H1 (cell line): ENCODE data around the gene ACTA2. TPM values are rescaled to one million over a fixed set of nuclear protein-coding genes. Genes with fewer than 3 reads are reported as not detected.

ENCODE experiments used
- CBX8 ChIP-seq: fragments of 300-800, 300-1000 bp; sonication (generic); IDR thresholded peaks from 2 replicates; pipeline ENCODE4 v1.7.1; 2016; ENCODE audit warnings: low read depth, low read length, borderline replicate concordance
- EZH2 ChIP-seq: fragments of 200-600 bp; sonication (generic); IDR thresholded peaks from 2 replicates; pipeline ENCODE4 v1.7.1; 2012; ENCODE audit warnings: low read depth, mild to moderate bottlenecking, moderate library complexity, low read length, inconsistent platforms; ENCODE audit not compliant: severe bottlenecking
- HDAC2 ChIP-seq, 2 experiments: fragments of 300-600 bp in 1 of 2; sonication (generic) in 1 of 2; IDR thresholded peaks; 2 replicates each; pipeline ENCODE4 v1.6.1; 2011 to 2012; ENCODE audit warnings: low read depth in 2 of 2, low read length in 2 of 2, mild to moderate bottlenecking in 2 of 2, moderate library complexity in 2 of 2, borderline replicate concordance in 1 of 2, inconsistent platforms in 1 of 2
- KDM5A ChIP-seq: fragments of 200-600 bp; IDR thresholded peaks from 2 replicates; pipeline ENCODE4 v1.7.1; 2012; ENCODE audit warnings: mild to moderate bottlenecking, low read length, inconsistent platforms, mixed read lengths
- POU5F1 ChIP-seq: IDR thresholded peaks from 2 replicates; pipeline ENCODE4 v1.6.1; 2011; ENCODE audit warnings: low read depth, mild to moderate bottlenecking, low read length, moderate library complexity
- SP2 ChIP-seq: IDR thresholded peaks from 2 replicates; pipeline ENCODE4 v1.6.1; 2012; ENCODE audit warnings: mild to moderate bottlenecking, low read length, inconsistent platforms
- polyA plus RNA-seq, 7 experiments: library from polyadenylated mRNA; depleted of rRNA in 3 of 7; stranded (reverse) in 5 of 7; unstranded in 2 of 7; fragments of >200 nt in 5 of 7; fragments of 200-250 nt in 2 of 7; gene quantifications; 1 replicate in 5 of 7; 2 replicates in 1 of 7; 4 replicates in 1 of 7; pipeline versions ENCODE4 v1.2.1 to v1.2.3, GENCODE V29; 2011 to 2013; ENCODE audit warnings: missing spikeins in 2 of 7, mixed read lengths in 2 of 7
- total RNA-seq: library from RNA; stranded (reverse); fragmentation: NEBNext Ultra II Directional; extraction: Animal tissue kit (Norgen Biotek cat#: 25700); gene quantifications from 2 replicates; pipeline ENCODE4 v1.2.1, GENCODE V29; 2021
- TF ChIP-seq, protein P1 (sequence below): fragments of 300-600 bp; sonication (generic); IDR thresholded peaks from 2 replicates; pipeline ENCODE4 v1.7.1; 2012; ENCODE audit warnings: low read length, moderate library complexity, mild to moderate bottlenecking, inconsistent platforms; ENCODE audit not compliant: insufficient replicate concordance

ACTA2 gene
- total and polyA plus RNA-seq, 2 of the 8 experiments (the other 6 are each of a cell fraction or from before 2014, with no cell fraction given), result 3.5 to 8.9 TPM

DNA sequence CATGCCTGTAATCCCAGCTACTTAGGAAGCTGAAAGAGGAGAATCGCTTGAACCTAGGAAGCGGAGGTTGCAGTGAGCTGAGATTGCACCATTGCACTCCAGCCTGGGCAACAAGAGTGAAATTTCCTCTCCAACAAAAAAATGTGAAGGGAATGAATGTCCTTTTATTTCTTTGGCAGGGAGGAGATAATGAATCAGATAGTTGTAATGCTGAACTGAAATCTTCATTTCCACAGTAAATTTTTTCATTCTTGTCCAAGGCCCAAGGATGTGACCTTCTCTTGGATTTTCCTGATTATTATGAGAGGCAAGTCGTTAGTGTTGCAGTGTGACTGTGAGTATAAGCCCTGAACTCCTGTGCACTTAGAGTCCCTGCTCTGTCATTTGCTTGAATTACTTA, 59.0 kb downstream of the ACTA2 start (continued):
- TF ChIP-seq, protein P1, sequence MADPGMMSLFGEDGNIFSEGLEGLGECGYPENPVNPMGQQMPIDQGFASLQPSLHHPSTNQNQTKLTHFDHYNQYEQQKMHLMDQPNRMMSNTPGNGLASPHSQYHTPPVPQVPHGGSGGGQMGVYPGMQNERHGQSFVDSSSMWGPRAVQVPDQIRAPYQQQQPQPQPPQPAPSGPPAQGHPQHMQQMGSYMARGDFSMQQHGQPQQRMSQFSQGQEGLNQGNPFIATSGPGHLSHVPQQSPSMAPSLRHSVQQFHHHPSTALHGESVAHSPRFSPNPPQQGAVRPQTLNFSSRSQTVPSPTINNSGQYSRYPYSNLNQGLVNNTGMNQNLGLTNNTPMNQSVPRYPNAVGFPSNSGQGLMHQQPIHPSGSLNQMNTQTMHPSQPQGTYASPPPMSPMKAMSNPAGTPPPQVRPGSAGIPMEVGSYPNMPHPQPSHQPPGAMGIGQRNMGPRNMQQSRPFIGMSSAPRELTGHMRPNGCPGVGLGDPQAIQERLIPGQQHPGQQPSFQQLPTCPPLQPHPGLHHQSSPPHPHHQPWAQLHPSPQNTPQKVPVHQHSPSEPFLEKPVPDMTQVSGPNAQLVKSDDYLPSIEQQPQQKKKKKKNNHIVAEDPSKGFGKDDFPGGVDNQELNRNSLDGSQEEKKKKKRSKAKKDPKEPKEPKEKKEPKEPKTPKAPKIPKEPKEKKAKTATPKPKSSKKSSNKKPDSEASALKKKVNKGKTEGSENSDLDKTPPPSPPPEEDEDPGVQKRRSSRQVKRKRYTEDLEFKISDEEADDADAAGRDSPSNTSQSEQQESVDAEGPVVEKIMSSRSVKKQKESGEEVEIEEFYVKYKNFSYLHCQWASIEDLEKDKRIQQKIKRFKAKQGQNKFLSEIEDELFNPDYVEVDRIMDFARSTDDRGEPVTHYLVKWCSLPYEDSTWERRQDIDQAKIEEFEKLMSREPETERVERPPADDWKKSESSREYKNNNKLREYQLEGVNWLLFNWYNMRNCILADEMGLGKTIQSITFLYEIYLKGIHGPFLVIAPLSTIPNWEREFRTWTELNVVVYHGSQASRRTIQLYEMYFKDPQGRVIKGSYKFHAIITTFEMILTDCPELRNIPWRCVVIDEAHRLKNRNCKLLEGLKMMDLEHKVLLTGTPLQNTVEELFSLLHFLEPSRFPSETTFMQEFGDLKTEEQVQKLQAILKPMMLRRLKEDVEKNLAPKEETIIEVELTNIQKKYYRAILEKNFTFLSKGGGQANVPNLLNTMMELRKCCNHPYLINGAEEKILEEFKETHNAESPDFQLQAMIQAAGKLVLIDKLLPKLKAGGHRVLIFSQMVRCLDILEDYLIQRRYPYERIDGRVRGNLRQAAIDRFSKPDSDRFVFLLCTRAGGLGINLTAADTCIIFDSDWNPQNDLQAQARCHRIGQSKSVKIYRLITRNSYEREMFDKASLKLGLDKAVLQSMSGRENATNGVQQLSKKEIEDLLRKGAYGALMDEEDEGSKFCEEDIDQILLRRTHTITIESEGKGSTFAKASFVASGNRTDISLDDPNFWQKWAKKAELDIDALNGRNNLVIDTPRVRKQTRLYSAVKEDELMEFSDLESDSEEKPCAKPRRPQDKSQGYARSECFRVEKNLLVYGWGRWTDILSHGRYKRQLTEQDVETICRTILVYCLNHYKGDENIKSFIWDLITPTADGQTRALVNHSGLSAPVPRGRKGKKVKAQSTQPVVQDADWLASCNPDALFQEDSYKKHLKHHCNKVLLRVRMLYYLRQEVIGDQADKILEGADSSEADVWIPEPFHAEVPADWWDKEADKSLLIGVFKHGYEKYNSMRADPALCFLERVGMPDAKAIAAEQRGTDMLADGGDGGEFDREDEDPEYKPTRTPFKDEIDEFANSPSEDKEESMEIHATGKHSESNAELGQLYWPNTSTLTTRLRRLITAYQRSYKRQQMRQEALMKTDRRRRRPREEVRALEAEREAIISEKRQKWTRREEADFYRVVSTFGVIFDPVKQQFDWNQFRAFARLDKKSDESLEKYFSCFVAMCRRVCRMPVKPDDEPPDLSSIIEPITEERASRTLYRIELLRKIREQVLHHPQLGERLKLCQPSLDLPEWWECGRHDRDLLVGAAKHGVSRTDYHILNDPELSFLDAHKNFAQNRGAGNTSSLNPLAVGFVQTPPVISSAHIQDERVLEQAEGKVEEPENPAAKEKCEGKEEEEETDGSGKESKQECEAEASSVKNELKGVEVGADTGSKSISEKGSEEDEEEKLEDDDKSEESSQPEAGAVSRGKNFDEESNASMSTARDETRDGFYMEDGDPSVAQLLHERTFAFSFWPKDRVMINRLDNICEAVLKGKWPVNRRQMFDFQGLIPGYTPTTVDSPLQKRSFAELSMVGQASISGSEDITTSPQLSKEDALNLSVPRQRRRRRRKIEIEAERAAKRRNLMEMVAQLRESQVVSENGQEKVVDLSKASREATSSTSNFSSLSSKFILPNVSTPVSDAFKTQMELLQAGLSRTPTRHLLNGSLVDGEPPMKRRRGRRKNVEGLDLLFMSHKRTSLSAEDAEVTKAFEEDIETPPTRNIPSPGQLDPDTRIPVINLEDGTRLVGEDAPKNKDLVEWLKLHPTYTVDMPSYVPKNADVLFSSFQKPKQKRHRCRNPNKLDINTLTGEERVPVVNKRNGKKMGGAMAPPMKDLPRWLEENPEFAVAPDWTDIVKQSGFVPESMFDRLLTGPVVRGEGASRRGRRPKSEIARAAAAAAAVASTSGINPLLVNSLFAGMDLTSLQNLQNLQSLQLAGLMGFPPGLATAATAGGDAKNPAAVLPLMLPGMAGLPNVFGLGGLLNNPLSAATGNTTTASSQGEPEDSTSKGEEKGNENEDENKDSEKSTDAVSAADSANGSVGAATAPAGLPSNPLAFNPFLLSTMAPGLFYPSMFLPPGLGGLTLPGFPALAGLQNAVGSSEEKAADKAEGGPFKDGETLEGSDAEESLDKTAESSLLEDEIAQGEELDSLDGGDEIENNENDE, result no peak
- TF ChIP-seq CBX8, result no peak
- no peak for TF ChIP-seq HDAC2 (IDR thresholded peaks at IDR 0.05; ENCODE audit: borderline replicate concordance in 1 of 2, low read depth in 2 of 2, low read length in 2 of 2)
- no peak for TF ChIP-seq KDM5A
- TF ChIP-seq POU5F1, result no peak
- no peak for TF ChIP-seq EZH2
- no peak for TF ChIP-seq SP2
